Loucy (cell line): Measurements from ENCODE around the gene RRP1B.
A peak's percentile ranks its signal among the peaks of the same experiment; 100 is the strongest.

Source experiments
- H2AFZ ChIP-seq: fragments of 200-600 bp; sonication (generic); 2 replicates; pipeline ENCODE4 v1.6.0; 2016; ENCODE audit warnings: antibody characterized with exemption, mild to moderate bottlenecking, low read length, moderate library complexity
- H3F3A ChIP-seq: fragments of 200-600 bp; 2 replicates; pipeline ENCODE4 v1.6.0; 2016; ENCODE audit warnings: antibody characterized with exemption, low read depth, mild to moderate bottlenecking
- H3K27me3 ChIP-seq: fragments of 200-600 bp; sonication (generic); 2 replicates; pipeline ENCODE4 v1.6.1; 2014; ENCODE audit warnings: low read length, mild to moderate bottlenecking; ENCODE audit not compliant: insufficient read depth, poor library complexity, severe bottlenecking
- H3K36me3 ChIP-seq: fragments of 200-600 bp; sonication (generic); 2 replicates; pipeline ENCODE4 v1.6.1; 2016; ENCODE audit warnings: low read length; ENCODE audit not compliant: insufficient read depth
- H3K4me1 ChIP-seq: fragments of 200-600 bp; sonication (generic); 2 replicates; pipeline ENCODE4 v1.5.1; 2014; ENCODE audit warnings: low read length, mild to moderate bottlenecking; ENCODE audit not compliant: insufficient read depth, poor library complexity, severe bottlenecking
- H3K4me2 ChIP-seq: fragments of 200-600 bp; sonication (generic); 2 replicates; pipeline ENCODE4 v1.6.0; 2014; ENCODE audit warnings: antibody characterized with exemption, low read length, low read depth, mild to moderate bottlenecking; ENCODE audit not compliant: poor library complexity, severe bottlenecking
- H3K4me3 ChIP-seq: fragments of 200-600 bp; sonication (generic); 2 replicates; pipeline ENCODE4 v1.5.1; 2014; ENCODE audit warnings: low read length, mild to moderate bottlenecking, mixed read lengths; ENCODE audit not compliant: poor library complexity, severe bottlenecking
- H3K79me2 ChIP-seq: fragments of 200-600 bp; sonication (generic); 2 replicates; pipeline ENCODE4 v1.6.1; 2014; ENCODE audit warnings: low read length; ENCODE audit not compliant: insufficient read depth
- H3K9ac ChIP-seq: fragments of 200-600 bp; sonication (generic); 2 replicates; pipeline ENCODE4 v1.6.0; 2014; ENCODE audit warnings: mild to moderate bottlenecking, low read depth, low read length, moderate library complexity; ENCODE audit not compliant: poor library complexity, severe bottlenecking
- H3K9me2 ChIP-seq: fragments of 200-600 bp; sonication (generic); replicated peaks from 2 replicates; pipeline ENCODE4 v1.6.1; 2016; ENCODE audit warnings: low read depth, low read length, mixed read lengths
- H3K9me3 ChIP-seq: fragments of 200-600 bp; sonication (generic); 2 replicates; pipeline ENCODE4 v1.6.1; 2014; ENCODE audit warnings: mild to moderate bottlenecking, antibody characterized with exemption, low read length, low read depth; ENCODE audit not compliant: insufficient read depth
- H4K20me1 ChIP-seq: fragments of 200-600 bp; sonication (generic); 2 replicates; pipeline ENCODE4 v1.6.0; 2014; ENCODE audit warnings: antibody characterized with exemption, low read length, mild to moderate bottlenecking; ENCODE audit not compliant: insufficient read depth, poor library complexity, severe bottlenecking
- EZH2phosphoT487 ChIP-seq: fragments of 200-600 bp; IDR thresholded peaks from 2 replicates; pipeline ENCODE4 v1.6.1; 2018; ENCODE audit warnings: antibody characterized with exemption, mild to moderate bottlenecking, moderate library complexity, borderline replicate concordance
- TF ChIP-seq, protein P1 (sequence below): fragments of 200-600 bp; sonication (generic); conservative IDR thresholded peaks from 2 replicates; pipeline ENCODE4 v1.5.1; 2014; ENCODE audit warnings: mild to moderate bottlenecking, antibody characterized with exemption, low read length

Gene RRP1B

DNA sequence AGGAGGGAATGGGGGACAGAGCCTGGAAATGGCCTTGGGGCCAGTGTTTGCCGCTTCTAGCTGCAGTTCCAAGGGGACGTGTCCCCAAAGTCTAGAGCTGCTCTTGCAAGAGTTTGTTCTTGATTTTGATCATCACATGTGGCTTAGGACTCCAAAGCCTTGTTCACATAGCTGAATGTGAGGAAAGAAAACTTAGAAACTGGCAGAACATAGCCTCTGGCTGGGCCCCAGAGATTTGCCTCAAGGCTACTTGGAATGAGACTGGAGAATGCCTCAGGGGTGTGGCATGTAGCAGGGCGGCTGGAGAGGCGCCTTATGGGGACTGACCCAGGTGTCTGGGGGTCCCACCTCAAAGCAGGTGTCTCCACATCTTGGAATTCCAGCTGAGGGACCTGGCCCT lies 61.8 kb downstream of the RRP1B start:
- peaks cover 19% of the 10 kb centered on the region for H4K20me1 ChIP-seq
- TF ChIP-seq, protein P1, sequence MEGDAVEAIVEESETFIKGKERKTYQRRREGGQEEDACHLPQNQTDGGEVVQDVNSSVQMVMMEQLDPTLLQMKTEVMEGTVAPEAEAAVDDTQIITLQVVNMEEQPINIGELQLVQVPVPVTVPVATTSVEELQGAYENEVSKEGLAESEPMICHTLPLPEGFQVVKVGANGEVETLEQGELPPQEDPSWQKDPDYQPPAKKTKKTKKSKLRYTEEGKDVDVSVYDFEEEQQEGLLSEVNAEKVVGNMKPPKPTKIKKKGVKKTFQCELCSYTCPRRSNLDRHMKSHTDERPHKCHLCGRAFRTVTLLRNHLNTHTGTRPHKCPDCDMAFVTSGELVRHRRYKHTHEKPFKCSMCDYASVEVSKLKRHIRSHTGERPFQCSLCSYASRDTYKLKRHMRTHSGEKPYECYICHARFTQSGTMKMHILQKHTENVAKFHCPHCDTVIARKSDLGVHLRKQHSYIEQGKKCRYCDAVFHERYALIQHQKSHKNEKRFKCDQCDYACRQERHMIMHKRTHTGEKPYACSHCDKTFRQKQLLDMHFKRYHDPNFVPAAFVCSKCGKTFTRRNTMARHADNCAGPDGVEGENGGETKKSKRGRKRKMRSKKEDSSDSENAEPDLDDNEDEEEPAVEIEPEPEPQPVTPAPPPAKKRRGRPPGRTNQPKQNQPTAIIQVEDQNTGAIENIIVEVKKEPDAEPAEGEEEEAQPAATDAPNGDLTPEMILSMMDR, result no peak
- TF ChIP-seq EZH2phosphoT487, result no peak
- H2AFZ ChIP-seq, result no peak overlapping the region
- no peaks in the 10 kb centered on the region for H3K9me2 ChIP-seq
- no peaks in the 10 kb centered on the region for H3K27me3 ChIP-seq
- no peaks in the 10 kb centered on the region; the same call in 1 of the 2 replicates for H3K36me3 ChIP-seq
- H3K4me1 ChIP-seq, result peaks cover 31% of the 10 kb centered on the region
- H3K9me3 ChIP-seq, result no peaks in the 10 kb centered on the region
- H3K9ac ChIP-seq, result peak overlapping the region; percentile 81
- peak overlapping the region; percentile 97 for H3K4me2 ChIP-seq
- peaks cover 5% of the 10 kb centered on the region; the same call in 1 of the 2 replicates for H3F3A ChIP-seq
- peaks cover 53% of the 10 kb centered on the region for H3K79me2 ChIP-seq
- peak overlapping the region; percentile 75 for H3K4me3 ChIP-seq

DNA sequence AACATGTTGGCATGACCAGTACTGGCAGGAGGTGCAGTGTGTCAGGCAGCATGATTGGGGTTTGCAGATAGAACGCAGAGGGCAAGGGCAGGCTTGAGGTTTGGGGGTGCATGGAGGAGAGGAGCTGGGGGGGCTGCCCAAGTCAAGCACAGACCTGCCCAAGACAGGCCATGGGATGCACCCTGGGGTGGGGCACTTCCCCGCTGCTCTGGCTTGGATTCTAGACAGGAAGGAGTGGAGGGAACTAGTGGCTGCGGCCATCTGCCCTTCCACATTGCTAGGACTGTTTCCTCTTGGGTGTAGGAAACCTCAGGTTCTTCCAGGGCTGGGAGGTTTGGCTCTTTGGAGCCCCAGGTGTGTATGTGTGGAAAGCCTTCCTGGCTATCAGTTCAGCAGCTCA lies 62.6 kb downstream of the RRP1B start:
- Histone ChIP-seq H3K4me1 (peaks cover 31% of the 10 kb centered on the region), H3K4me3 (peak overlapping the region; percentile 75), H3K36me3 (no peaks in the 10 kb centered on the region; the same call in 1 of the 2 replicates), H3K9ac (peak overlapping the region; percentile 34), H2AFZ (no peak overlapping the region), H3K9me3 (no peaks in the 10 kb centered on the region), H3K79me2 (peaks cover 60% of the 10 kb centered on the region), H3K4me2 (peak overlapping the region; percentile 97), H3K9me2 (no peaks in the 10 kb centered on the region), H3F3A (peaks cover 5% of the 10 kb centered on the region; the same call in 1 of the 2 replicates), H3K27me3 (no peaks in the 10 kb centered on the region), H4K20me1 (peaks cover 19% of the 10 kb centered on the region)
- TF ChIP-seq EZH2phosphoT487, result no peak
- TF ChIP-seq, protein P1, result no peak

DNA sequence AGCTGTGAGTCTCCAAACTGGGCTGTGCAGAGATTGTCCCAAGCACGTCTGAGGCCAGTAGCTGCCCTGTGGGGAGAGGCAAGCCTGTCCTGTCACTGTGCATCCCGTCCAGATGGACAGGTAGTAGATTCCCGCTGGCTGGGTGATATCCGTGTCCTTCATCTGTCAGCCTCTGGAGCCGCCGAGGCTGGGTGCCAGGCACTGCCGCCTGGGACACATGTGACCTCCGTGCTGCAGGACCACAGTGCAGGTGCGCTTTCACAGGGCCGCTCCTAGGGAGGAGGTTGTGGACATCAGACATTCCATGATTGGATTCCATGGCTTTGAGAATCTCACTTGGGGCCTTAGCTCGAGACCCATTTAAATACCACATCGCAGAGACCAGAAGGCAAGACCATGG lies 64.3 kb downstream of the RRP1B start:
- H4K20me1 ChIP-seq, result peaks cover 25% of the 10 kb centered on the region
- H3F3A ChIP-seq, result peaks cover 5% of the 10 kb centered on the region; the same call in 1 of the 2 replicates
- TF ChIP-seq EZH2phosphoT487, result no peak
- TF ChIP-seq, protein P1, result no peak
- H3K9ac ChIP-seq, result no peak overlapping the region
- peaks cover 44% of the 10 kb centered on the region for H3K4me1 ChIP-seq
- no peaks in the 10 kb centered on the region for H3K9me3 ChIP-seq
- no peaks in the 10 kb centered on the region for H3K27me3 ChIP-seq
- no peak overlapping the region for H3K4me2 ChIP-seq
- H3K36me3 ChIP-seq, result no peaks in the 10 kb centered on the region; the same call in 1 of the 2 replicates
- H3K4me3 ChIP-seq, result no peak overlapping the region
- H2AFZ ChIP-seq, result no peak overlapping the region
- peaks cover 73% of the 10 kb centered on the region for H3K79me2 ChIP-seq
- no peaks in the 10 kb centered on the region for H3K9me2 ChIP-seq
